WERI-Rb-1 (cell line): ENCODE measurements around the gene CUZD1.
"Not testable (repeated sequence)": the region's sequence is repeated elsewhere in the genome, so short reads cannot be mapped to it uniquely, and the experiment has no call there.

Experiments
- DNase-seq: peaks from one replicate; pipeline ENCODE4 v3.0.0-alpha.2; 2020
- H3K27ac ChIP-seq: fragments of 250-450 bp; sonication (Bioruptor Pico); 2 replicates; pipeline ENCODE4 v1.5.1; 2020; ENCODE audit warnings: mild to moderate bottlenecking, moderate library complexity
- H3K27me3 ChIP-seq: fragments of 250-450 bp; sonication (Bioruptor Pico); 2 replicates; pipeline ENCODE4 v1.5.1; 2021; ENCODE audit warnings: mild to moderate bottlenecking, low read depth, moderate library complexity; ENCODE audit not compliant: insufficient read depth, severe bottlenecking
- H3K36me3 ChIP-seq: fragments of 250-450 bp; sonication (Bioruptor Pico); 2 replicates; pipeline ENCODE4 v1.5.1; 2020; ENCODE audit warnings: mild to moderate bottlenecking, moderate library complexity
- H3K4me3 ChIP-seq: 2 replicates; pipeline ENCODE4 v1.5.1; 2011; ENCODE audit warnings: low read depth, mild to moderate bottlenecking, control low read depth, low read length
- H3K9me3 ChIP-seq: fragments of 250-450 bp; sonication (Bioruptor Pico); 2 replicates; pipeline ENCODE4 v1.5.1; 2021; ENCODE audit warnings: mild to moderate bottlenecking, moderate library complexity; ENCODE audit not compliant: severe bottlenecking
- CTCF ChIP-seq: IDR thresholded peaks from 2 replicates; pipeline ENCODE4 v1.5.1; 2011; ENCODE audit warnings: low read depth, mild to moderate bottlenecking, control low read depth, inconsistent platforms, low read length

The CUZD1 gene

DNA sequence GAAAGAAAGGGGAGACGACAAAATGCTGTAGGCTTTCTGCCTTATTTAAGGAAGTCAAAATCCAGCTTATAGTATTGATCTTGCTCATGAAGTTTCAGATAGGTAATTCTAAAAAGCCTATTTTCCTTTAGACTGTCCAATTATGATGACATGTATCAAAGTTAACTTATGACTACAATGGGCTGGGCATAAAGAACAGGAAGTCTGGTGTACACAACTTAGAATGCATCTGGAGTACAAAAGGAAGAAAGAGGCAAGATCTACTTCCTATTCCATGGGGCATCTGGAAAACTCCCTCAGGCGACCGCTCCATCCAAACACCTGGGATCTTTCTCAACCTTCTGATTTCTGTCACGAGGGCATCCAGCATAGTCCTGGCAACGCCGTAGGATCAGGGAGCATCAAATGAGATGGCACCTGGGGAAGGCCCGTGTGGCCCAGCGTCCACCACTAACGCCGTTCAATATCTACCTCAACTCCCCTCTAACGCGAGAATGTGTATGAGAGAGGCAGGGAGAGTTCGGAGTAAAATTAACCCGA lies 33.2 kb upstream of the CUZD1 start:
- no peak for DNase-seq
- Histone ChIP-seq H3K9me3 (no peaks in the 10 kb centered on the region), H3K4me3 (no peak overlapping the region), H3K27me3 (no peaks in the 10 kb centered on the region), H3K36me3 (no peaks in the 10 kb centered on the region), H3K27ac (0 out of 2 replicates have a peak overlapping the region, but pooled peaks have one; percentile 14)
- no peak for TF ChIP-seq CTCF

GRCh38 chr10:122877264-122877663 lies 31.6 kb upstream of the CUZD1 start:
- H3K36me3 ChIP-seq = no peaks in the 10 kb centered on the region
- DNase-seq = no peak
- peaks cover under 1% of the 10 kb centered on the region for H3K9me3 ChIP-seq
- TF ChIP-seq CTCF = no peak
- H3K4me3 ChIP-seq = no peak overlapping the region
- no peaks in the 10 kb centered on the region for H3K27me3 ChIP-seq
- H3K27ac ChIP-seq = no peak overlapping the region

GRCh38 chr10:122876467-122876855 lies 30.8 kb upstream of the CUZD1 start:
- Histone ChIP-seq H3K4me3 (no peak overlapping the region), H3K27ac (no peak overlapping the region), H3K27me3 (no peaks in the 10 kb centered on the region), H3K9me3 (peaks cover 4% of the 10 kb centered on the region), H3K36me3 (no peaks in the 10 kb centered on the region)
- no peak for DNase-seq
- no peak for TF ChIP-seq CTCF

DNA sequence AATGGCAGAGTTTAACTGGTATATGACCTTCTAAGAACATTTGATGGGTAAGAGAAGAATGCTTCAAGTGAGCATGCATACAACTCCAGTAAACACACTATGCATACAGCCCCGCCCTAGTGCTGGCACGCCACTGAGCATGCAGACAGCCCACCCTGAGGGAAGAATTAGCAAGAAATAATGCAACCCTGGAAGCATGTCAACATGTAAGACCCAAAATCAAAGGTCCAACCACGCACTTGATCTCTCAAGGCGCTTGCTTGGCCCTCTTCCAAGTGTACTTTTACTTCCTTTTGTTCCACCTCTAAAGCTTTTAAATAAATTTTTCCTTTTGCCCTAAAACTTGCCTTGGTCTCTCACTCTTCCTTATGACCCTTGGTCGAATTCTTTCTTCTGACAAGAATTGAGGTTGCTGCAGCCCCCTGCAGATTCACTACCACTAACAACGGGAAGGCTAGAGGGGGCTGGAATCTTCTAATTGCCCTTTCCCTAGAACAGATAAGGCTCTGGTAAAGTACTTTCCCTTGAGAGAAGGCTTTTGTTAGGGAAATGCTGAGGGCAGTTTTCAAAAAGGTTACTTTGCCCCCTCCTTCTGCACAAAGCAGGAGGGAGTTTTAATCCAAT lies 30.3 kb upstream of the CUZD1 start:
- H3K27ac ChIP-seq = no peak overlapping the region
- no peak for DNase-seq
- no peaks in the 10 kb centered on the region for H3K36me3 ChIP-seq
- peaks cover 4% of the 10 kb centered on the region for H3K9me3 ChIP-seq
- H3K27me3 ChIP-seq = no peaks in the 10 kb centered on the region
- no peak for TF ChIP-seq CTCF
- H3K4me3 ChIP-seq = no peak overlapping the region

DNA sequence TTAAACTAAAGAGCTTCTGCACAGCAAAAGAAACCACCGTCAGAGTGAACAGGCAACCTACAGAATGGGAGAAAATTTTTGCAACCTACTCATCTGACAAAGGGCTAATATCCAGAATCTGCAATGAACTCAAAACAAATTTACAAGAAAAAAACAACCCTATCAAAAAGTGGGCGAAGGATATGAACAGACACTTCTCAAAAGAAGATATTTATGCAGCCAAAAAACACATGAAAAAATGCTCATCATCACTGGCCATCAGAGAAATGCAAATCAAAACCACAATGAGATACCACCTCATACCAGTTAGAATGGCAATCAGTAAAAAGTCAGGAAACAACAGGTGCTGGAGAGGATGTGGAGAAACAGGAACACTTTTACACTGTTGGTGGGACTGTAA lies 26.3 kb upstream of the CUZD1 start:
- H3K4me3 ChIP-seq, DNase-seq, H3K27me3 ChIP-seq, H3K27ac ChIP-seq, H3K36me3 ChIP-seq: not testable (repeated sequence)
- peaks cover 10% of the 10 kb centered on the region for H3K9me3 ChIP-seq

GRCh38 chr10:122868768-122869167 lies 23.1 kb upstream of the CUZD1 start:
- H3K27ac ChIP-seq, H3K27me3 ChIP-seq, DNase-seq, H3K36me3 ChIP-seq, H3K4me3 ChIP-seq: not testable (repeated sequence)
- peaks cover 13% of the 10 kb centered on the region for H3K9me3 ChIP-seq

DNA sequence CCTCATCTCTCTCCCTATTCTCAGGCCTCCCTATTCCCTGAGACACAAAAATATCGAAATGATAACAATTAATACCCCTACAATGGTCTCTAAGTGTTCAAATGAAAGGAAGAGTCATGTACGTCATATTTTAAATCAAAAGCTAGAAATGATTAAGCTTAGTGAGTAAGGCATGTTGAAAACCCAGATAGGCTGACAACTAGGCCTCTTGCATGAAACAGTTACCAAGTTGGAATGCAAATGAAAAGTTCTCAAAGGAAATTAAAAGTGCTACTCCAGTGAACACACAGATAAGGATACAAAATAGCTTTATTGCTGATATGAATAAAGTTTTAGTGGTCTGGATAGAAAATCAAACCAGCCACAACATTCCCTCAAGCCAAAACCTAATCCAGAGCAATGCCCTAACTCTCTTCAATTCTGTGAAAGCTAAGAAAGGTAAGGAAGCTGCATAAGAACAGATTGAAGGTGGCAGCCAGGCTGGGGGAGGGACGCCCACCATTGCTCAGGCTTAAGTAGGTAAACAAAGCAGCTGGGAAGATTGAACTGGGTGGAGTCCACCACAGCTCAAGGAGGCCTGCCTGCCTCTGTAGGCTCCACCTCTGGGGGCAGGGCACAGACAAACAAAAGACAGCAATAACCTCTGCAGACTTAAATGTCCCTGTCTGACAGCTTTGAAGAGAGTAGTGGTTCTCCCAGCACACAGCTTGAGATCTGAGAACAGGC lies 21.3 kb upstream of the CUZD1 start:
- H3K36me3 ChIP-seq, H3K27ac ChIP-seq, H3K9me3 ChIP-seq, H3K27me3 ChIP-seq, DNase-seq, H3K4me3 ChIP-seq: not testable (repeated sequence)
